HT-29 (cell line): ENCODE measurements around the gene RABGAP1. TPM values are rescaled to one million over a fixed set of nuclear protein-coding genes. Genes with fewer than 3 reads are reported as not detected.

Experiments
- DNase-seq: peaks from one replicate; pipeline ENCODE4 v3.0.0-alpha.2; 2015; ENCODE audit warnings: low spot score
- total RNA-seq: library from RNA; depleted of rRNA; stranded (reverse); fragments of >200 nt; shearing (Covaris generic); gene quantifications from 2 replicates; pipeline ENCODE4 v1.2.3, GENCODE V29; 2014

RABGAP1 gene
- total RNA-seq, 1 experiment from 2014 or later = 21.1 TPM

DNA sequence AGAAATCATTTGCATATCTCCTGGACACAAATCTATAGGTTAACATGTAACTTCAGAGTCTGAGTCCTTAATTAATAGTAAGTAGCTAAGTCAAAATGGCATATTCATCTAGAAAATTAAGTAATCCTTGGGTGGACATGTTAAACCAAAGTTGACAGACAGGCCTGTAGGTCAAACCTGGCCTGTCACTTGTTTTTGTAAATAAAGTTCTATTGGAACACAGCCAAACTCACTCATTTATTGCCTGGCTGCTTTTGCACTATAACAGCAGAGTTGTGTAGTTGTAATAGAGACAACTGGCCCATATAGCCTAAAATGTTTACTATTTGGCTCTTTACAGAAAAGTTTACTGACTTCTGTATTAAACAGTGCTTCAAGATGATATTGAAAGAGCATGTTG is 68.1 kb downstream of the RABGAP1 start:
- no peak for DNase-seq

DNA sequence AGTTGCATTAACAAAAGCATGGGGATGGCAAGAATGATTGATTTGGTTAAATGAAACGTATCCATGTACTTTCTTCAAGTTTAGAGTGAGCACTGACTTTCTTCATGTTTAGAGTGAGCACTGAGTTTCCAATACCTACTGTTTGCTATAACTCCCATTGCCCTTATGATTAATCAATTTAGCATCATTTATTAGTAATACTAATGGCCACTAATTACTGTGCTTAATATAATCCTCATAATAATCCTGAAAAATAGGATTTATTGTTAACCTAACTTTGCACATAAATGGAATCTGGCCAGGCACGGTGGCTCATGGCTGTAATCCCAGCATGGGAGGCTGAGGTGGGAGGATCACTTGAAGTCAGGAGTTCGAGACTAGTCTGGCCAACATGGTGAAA is 70.6 kb downstream of the RABGAP1 start:
- DNase-seq = no peak

GRCh38 chr9:123011878-123012528 is 71.2 kb downstream of the RABGAP1 start:
- no peak for DNase-seq

DNA sequence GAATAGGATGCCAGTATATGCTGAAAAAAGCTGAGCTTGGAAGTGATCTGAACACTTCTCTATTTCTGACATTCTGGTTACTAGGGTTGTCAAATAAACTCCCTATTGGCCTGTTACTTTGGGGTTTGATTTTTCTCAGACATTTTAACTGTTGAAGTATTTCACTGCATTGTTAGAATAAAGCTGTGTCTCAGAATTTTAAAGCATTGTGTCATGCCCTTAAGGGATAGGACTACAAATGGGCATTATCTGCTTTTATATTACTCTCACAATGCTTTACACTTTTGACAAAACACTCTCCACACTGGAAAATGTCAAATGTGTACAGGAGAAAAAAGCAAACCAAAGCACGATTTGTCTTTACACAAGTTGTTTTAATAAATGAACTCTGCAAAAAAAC is 75.8 kb downstream of the RABGAP1 start:
- no peak for DNase-seq

- no peak for DNase-seq
These were observed 80.0 kb downstream of the RABGAP1 start for GRCh38 chr9:123020796-123021195.

DNA sequence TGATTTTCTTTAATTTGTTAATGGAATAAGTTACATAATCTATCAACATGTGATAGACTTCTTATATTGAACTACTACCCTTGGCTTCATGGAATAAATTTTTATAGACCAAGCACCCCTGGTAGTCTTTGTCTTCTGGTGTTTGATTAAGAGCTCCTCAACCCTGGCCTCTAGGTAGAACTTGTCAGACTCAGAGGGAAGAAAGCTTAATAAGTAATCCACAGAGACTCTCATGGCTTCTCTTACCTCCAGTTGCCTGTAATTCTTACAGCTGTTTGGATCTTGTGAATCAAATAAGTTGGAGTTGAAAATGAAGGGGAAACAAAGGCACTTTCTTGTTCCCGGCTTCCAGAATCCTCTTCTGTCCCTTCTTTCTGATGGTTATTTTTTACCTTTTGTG is 85.6 kb downstream of the RABGAP1 start:
- DNase-seq = no peak

- no peak for DNase-seq
These were observed 86.7 kb downstream of the RABGAP1 start for GRCh38 chr9:123027517-123027916.

DNA sequence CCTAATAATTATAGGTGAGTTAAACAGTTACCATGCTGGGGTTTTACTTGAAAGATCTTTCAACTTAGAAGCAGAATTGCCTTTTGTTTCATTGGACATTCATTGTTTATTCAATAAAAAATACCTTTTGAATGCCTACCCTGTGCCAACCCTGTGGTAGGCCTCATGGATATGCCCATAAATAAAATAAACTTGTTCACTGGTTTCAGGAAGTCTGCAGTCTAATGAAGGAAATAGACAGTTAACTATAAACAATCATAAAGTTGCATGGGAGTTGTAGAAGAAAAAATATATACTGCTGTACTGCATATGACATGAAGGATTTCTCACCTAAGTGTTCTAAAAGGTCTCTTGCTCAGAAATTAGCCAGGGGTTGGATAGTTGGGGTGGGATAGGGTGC is 87.3 kb downstream of the RABGAP1 start:
- DNase-seq = no peak

DNA sequence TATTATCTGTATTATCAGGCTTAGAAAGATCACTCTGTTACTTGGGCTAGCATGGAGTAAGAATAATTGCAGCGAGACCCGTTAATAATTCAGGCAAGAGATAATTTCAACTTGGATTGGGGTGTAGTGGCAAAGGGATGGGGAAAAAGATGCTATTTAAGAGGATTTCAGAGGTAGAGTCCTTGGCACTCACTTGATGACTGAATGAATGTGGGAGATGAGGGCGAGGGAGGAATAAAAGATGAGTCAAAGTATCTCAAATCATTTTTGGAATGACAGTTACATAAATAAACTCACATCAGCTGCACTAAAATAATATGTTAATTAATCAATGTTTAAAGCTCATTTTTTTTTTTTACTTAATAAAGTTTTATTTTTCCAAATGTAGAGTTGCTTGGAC is 88.2 kb downstream of the RABGAP1 start:
- DNase-seq = no peak

GRCh38 chr9:123031963-123032362 is 91.1 kb downstream of the RABGAP1 start:
- no peak for DNase-seq

GRCh38 chr9:123033352-123033751 is 92.5 kb downstream of the RABGAP1 start, which contains the start of gene GPR21:
Gene GPR21, plus strand, starts transcription at chr9:123033667. Its CDS starts 900 bp downstream, at chr9:123034567.
- no peak for DNase-seq

GRCh38 chr9:123033864-123034601 is 93.2 kb downstream of the RABGAP1 start:
- DNase-seq = no peak

- no peak for DNase-seq
These were observed 94.2 kb downstream of the RABGAP1 start for GRCh38 chr9:123034881-123035510.

DNA sequence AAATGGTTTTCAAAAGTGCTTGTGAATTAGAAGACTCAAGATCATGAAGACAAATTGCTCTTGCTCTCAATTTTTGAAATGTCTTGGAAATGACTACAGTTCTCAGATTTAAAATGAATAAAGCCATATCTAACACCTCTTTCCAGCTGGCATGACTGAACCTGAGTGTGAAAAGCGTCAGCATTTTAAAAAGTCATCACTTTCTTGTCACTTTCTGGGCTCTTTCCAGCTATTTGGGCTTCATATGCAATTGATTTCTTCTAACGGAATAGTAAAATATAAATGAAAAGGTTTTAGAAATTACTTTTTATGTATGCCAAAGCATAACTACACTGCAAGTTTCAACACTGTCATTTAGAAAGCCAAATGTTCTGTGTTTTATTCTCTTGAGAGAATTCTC is 95.0 kb downstream of the RABGAP1 start:
- DNase-seq = no peak

DNA sequence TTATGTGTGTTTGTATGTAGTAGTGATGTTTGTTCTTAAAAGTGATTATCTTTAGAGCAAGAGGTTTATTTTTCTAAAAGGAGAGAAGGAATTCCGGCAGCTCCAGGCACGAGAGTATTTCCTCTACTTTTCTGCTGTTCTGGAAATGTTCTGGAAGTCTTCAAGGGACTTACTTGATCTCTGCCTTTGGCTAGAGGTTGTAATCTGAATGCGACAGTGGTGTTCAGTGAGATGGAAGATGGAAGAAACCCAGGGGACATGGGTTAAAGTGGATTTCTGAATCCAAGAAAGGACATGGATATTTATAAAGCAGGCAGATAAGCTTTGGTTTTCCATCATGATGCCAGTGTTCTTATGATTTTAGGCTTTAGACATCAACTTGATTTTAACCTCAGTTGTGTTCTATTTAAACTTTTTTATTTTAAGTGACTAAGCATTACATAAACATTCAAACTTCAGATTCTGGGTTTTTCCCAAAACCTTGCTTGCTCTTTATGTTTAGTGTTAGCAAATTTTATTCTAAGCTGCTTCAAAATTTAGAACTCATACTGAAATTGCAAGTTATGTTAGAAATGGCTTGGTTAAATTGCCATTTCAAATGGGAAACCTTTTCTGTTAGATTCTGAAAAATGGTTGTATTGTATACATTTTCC is 96.2 kb downstream of the RABGAP1 start:
- no peak for DNase-seq

DNA sequence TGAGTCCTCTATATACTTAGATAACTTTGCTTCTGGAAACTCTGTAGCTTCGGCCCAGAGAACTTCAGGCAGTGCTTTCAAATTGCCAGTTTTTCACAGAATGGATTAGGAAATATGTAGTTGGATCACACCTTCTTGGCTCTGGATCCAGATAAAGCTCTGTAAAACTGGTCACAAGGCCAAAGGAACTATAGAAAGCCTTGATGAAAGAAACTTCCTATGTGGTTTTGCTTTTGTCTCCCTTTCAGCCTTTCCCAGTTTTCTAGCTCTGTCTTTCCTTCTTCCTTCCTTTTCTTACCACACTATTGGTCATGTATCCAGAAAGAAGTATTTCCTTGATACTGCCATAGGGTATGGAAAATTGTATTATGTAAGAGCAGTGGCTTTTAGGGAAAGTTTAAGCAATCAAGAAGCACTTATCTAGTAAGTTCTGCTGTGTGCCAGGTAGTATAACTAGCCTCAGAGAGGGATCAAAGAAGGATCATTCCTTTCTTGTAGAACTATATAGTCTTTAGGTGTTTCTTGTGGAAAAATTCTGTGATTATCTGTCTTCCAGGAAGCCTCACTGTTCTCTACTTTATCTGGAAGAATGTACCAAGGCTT is 98.9 kb downstream of the RABGAP1 start:
- no peak for DNase-seq

- no peak for DNase-seq
These were observed 100.0 kb downstream of the RABGAP1 start for GRCh38 chr9:123040801-123041200.

- DNase-seq = no peak
These were observed 100.7 kb downstream of the RABGAP1 start for GRCh38 chr9:123041489-123041888.

- no peak for DNase-seq
These were observed 102.5 kb downstream of the RABGAP1 start for GRCh38 chr9:123043081-123043939.

DNA sequence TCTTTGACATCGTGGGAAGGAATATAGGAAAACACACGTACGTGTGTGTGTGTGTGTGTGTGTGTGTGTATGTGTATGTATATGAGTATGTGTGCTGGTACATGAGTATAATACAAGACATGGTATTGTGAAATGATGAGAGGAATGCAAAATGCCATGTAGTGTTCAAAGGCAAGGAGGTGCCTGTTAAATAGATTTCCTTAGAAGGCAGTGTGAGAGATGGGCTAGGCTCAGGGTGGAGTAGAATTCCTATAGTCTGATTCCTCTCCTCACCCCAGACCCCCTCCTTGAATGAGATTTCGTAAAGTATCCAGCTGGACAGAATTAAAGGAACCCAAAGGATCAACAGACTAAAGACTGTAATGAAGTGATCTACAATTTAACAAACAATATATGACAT is 103.8 kb downstream of the RABGAP1 start:
- DNase-seq = no peak
